NAMALWA (cell line): ENCODE measurements around the gene ZNF81.
"Not testable (repeated sequence)": the region's sequence is repeated elsewhere in the genome, so short reads cannot be mapped to it uniquely, and the experiment has no call there.

Experiments used
- DNase-seq: peaks from one replicate; pipeline ENCODE4 v3.0.0-alpha.2; 2015; ENCODE audit warnings: low spot score

Gene ZNF81

GRCh38 chrX:47844117-47844516, 7.4 kb downstream of the ZNF81 start:
- no peak for DNase-seq

DNA sequence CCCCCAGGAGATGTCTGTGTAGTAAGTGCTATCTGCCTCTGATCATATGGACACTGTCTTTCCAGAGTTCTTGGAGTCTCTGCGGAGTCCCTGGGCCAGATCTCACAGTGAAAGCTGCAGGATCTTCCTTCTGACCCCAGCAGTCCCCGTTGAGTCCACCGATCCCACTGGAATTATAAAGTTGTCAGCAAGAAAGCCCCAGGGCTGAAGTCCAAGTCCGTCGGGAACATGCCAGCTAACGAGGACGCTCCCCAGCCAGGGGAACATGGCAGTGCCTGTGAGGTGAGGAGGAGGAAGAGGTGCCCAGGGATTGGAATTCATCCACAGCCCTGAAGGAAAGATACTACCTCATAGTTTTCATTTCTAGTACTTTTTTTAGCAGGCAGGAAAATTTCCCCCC, 9.3 kb downstream of the ZNF81 start:
- no peak for DNase-seq

GRCh38 chrX:47849778-47850177, 13.1 kb downstream of the ZNF81 start:
- DNase-seq = peak; percentile 8

DNA sequence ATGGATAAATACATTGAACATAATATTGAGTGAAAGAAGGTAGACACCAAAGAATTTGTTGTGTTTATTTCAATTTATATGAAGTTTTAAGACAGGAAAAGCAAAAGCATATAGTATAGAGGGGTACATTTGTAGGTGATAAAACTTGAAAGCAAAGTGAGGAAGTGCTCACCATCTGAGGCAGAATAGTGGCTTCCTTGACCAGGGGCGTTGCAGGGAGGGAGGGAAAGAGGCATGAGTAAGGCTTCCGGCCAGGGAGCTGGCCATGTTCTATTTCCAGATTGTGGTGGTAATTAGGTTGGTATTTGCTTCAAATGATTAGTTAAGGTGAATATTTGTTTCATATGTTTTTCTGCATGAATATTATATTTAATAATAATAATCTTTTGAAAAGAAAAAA, 13.7 kb downstream of the ZNF81 start:
- DNase-seq = not testable (repeated sequence)

DNA sequence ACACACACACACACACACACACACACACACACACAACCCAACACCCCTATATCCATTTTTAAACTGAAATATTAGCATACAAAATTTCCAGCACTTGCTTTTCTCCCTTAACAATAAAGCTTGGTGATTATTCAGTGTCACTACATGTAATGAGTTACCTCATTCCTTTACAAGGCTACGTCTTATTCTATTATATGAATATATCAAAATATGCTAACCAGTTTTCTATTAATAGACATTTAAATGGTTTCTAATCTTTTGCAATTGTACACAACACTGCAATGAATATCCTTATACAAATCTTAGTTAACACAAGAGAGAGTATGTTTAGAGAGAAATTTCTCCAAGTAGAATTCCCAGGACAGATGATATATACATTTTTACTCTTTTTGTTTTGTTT, 14.2 kb downstream of the ZNF81 start:
- DNase-seq = no peak

DNA sequence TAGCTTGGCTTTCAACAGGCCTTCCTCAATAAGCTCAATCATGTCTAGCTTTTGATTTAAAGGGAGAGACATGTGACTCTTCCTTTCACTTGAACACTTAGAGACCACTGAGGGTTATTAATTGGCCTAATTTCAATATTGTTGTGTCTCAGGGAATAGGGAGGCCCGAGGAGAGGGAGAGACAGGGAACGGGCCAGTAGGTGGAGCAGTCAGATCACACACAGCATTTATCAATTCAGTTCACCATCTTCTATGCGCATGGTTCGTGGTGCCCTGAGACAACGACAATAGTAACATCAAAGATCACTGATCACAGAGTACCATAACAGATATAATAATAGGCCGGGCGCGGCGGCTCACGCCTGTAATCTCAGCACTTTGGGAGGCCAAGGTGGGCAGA, 17.8 kb downstream of the ZNF81 start:
- DNase-seq = peak; percentile 5

DNA sequence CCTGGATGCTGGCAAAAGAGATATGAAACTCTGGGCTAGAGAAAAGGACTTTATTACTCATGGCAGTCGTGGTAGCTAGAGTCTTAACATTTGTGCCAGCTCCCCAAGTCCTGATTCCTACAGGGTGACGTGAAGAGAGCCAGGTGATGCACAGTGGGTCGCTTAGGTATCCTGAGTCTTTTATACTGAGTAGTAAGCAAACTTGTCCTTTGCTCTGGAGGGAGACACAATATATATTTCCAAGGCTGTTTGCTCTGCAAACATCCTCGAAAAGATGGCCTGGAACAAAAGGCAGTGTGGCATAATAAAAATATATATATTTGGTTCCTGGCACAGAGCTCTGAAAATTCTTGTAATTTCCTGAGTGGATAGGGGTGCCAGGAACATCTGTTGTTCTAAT, 23.0 kb downstream of the ZNF81 start:
- DNase-seq = no peak

GRCh38 chrX:47862680-47863079, 26.0 kb downstream of the ZNF81 start:
- DNase-seq = no peak

GRCh38 chrX:47863187-47863586, 26.5 kb downstream of the ZNF81 start:
- no peak for DNase-seq

DNA sequence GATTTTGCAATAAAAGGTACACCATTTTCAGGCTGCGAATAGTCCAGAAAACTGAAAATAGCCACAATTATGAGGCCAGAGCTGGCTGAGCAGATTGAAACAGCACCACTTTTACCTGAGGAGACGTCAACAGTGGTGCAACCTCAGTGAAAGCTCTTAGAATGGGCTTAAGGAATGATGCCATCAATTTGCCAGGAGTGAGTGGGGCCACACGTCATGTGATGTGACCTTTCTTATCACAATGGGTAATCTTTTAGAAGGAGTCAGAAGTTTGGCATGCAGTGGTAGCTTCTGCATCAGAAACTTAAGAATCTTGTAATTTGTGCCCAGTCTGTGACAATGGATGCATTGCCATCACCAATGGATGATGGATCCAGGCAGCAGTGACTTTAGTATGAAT, 27.6 kb downstream of the ZNF81 start:
- no peak for DNase-seq

- DNase-seq = no peak
Observed at GRCh38 chrX:47864785-47865184, 28.1 kb downstream of the ZNF81 start.

DNA sequence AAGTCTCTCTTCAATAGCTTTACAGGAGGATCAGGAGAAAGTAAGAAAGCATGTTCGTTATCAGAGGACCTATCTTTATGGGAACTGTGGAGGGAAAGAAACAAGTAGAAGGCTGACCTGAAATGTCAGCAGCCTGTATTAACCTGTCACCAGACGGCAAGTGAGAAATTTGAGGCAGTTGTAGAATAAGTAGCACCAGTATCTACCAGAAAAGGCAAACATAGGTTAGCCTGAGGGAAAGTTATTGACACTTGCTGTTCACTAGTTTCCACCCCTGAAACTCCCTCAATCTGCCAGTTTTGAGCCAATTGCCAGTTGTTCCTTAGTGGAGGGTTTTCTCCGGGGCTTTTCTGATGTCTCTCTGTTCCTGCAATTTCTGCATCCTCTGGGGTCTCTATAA, 36.4 kb downstream of the ZNF81 start:
- DNase-seq = no peak

- DNase-seq = no peak
Observed at GRCh38 chrX:47877327-47877726, 40.6 kb downstream of the ZNF81 start.

DNA sequence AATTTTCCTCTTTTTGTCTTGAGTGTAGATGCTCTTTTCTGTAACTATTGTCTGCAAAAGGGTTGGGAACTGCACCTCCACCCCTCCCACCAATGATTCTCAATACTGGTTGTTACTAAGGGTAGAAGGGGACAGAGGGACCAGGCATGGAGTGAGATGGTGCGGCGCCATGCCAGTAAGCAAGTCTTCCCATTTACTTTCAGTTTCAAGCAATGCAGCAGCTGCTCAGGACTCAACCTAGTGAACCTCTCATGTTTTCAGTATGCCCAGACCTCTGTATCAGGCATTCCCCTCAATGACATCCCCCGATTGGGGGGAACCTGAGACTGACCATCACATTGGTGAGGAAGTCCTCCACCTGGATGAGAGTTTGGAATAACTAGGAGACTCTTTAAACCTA, 41.5 kb downstream of the ZNF81 start:
- no peak for DNase-seq

- no peak for DNase-seq
Observed at GRCh38 chrX:47879463-47879862, 42.8 kb downstream of the ZNF81 start.

GRCh38 chrX:47880927-47881326, 44.2 kb downstream of the ZNF81 start:
- DNase-seq = no peak

- DNase-seq = no peak
Observed at GRCh38 chrX:47885501-47885900, 48.8 kb downstream of the ZNF81 start.

DNA sequence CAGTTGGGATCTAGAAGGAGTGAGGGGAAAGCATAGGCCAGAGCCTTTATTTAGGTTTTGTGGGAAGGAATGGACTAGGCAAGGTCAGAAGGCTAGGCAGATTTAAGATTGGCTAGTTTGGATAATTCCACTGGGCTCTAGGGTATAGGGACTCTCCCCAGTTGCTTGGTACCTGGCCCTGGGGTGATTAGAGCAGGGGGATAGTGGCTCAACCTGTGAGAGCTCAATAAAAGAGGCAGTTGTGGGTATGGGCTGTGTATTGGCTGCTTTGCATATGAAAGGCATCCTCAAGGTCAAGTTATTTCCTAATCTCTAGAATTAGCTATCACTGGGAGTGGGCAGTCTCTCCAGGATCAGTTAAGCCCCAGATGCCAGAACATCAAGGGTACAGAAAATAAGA, 61.3 kb downstream of the ZNF81 start:
- DNase-seq = no peak

DNA sequence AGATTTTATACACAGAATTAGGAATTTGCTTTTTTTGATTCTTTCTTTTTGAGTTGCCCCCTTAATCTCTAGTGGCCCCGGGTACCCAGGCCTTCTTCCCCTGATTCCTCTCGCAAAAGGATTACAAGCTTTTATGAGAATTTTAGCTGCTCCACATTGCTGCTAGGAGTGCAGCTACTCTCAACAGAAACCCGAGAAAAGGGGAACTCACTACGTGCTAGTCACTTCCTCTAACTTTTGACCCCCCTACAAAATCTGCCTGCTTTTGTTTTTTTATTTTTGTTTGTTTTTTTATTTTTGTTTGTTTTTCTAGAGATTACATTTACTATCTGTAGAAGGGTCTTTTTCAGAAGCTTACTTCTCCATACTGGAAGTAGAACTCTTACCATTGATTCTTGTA, 64.1 kb downstream of the ZNF81 start:
- peak; percentile 33 for DNase-seq

DNA sequence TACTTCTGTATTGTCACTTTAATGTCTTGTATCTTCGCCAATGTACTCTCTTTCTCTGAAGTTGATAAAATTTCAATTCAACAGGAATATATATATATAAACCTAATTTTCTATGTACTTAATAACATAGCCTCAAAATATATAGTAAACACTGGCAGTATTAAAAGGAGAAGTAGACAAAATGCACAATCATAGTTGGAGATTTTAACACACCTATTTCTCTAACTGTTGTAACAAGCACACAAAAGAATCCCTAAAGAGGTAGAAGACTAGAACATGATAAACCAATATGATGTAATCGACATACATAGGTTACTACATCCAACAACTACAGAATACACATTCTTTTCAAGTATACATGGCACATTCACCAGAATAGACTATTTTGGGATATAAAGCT, 65.5 kb downstream of the ZNF81 start:
- DNase-seq = no peak

GRCh38 chrX:47915886-47916493, 79.3 kb downstream of the ZNF81 start:
- no peak for DNase-seq

GRCh38 chrX:47918274-47918673, 81.6 kb downstream of the ZNF81 start:
- DNase-seq = no peak

GRCh38 chrX:47927212-47927611, 90.5 kb downstream of the ZNF81 start:
- peak; percentile 19 for DNase-seq

GRCh38 chrX:47931970-47932369, 95.3 kb downstream of the ZNF81 start:
- not testable (repeated sequence) for DNase-seq

GRCh38 chrX:47933946-47934345, 97.2 kb downstream of the ZNF81 start:
- no peak for DNase-seq
